ENCODE measurements around the gene TMEM132A. TPM values are rescaled to one million over a fixed set of nuclear protein-coding genes. Genes with fewer than 3 reads are reported as not detected.

TMEM132A gene
- total RNA-seq, 1 donor from 2014 or later, result 6.3 TPM

DNA sequence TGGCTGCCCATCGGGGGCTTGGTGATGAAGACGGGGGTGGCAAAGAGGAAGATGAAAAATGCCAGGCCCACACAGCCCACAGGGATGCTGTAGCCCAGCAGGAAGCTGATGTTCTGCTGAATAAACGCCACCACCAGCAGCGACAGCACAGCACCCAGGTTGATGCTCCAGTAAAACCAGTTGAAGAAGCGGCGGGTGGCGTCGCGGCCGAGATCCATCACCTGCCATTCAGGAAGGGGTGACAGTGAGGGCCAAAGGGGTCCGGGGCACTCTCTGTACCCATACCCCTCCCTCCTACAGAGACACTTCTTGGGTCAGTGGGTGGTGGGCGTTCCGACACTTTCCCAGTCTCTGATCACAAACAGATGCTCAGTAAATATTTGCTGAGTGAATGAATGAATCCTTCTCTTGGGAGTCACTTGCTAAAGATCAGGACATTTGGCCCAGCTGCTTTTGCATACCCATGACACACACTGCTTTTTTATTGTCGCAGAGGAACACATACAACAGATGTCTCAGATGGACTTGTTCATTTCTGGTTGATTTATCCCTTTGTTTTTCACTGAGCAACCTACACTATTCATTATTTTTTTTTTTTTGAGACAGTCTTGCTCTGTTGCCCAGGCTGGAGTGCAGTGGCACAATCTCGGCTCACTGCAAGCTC, 22.5 kb downstream of the TMEM132A start:
- no peak for ATAC-seq

DNA sequence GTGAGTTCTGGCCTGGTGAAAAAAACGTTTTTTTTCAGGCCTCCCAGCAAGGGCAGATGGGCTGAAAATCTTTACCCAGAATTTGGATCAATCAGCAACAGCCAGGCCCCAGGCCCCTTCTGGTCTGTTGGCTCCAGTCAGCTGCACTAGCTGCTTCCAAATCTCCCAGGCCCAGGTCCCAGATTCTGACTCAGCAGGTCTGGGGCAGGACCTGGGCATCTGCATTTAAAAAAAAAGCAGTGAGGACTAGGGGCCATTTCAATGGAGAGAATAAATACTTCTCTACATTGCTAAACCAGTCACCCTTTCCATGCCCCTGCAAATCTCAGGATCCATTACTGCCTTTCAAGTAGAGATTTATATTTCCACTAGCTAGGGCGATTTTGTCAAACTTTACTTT, 23.4 kb downstream of the TMEM132A start:
- DNase-seq (ENCODE audit: missing footprints) (no peak), ATAC-seq (no peak)
- intact Hi-C loops (cut with DNase I), result no loop called here

More for the DNA sequence above, 22.5 kb downstream of the TMEM132A start:
- intact Hi-C loops (cut with DNase I), result no loop called here
- no peak for DNase-seq (ENCODE audit: missing footprints)

DNA sequence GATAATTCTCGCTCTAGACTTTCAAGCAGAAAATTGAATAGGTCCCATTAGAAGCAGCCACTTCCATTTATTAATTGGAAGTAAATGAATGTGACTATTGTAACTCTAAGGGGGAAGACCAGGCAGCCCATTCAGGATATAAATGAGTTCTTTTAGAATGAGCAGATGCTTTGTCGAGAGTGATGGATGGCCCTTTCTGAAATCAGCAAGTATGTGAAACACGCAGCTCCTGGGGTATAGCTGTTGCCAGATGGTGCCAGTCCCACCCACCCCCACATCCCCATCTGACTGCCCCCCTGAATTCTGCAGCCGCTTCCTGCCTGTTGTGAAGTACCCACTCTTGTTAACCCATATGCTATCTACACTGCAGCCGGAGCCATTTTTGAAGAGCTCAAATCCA, 24.0 kb downstream of the TMEM132A start:
- intact Hi-C loops (cut with DNase I), result no loop called here
- no peak for DNase-seq (ENCODE audit: missing footprints)
- ATAC-seq, result no peak

DNA sequence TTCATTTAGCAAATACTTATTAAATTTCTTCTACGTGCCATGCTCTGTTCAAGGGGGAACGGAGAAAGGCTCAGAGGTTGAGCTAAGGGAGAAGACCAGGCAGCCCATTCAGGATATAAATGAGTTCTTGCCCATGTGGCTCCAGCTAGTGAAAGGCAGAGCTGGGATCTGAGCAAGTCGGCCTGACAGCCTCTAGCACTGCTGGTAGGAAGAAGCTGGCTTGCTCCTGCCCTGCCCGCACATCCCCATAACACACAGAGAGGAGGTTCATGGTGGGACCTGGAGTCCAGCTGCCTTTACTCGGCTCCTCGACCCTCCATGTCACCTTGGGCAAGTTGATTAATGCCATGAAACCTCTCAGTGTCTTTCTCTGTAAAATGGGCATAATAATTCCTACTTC, 25.8 kb downstream of the TMEM132A start:
- no peak for DNase-seq (ENCODE audit: missing footprints)
- intact Hi-C loops (cut with DNase I), result loop anchor here (5.0 kb wide), 1 partner anchor 33 kb away; no protein-coding TSS in a partner anchor
- no peak for ATAC-seq

DNA sequence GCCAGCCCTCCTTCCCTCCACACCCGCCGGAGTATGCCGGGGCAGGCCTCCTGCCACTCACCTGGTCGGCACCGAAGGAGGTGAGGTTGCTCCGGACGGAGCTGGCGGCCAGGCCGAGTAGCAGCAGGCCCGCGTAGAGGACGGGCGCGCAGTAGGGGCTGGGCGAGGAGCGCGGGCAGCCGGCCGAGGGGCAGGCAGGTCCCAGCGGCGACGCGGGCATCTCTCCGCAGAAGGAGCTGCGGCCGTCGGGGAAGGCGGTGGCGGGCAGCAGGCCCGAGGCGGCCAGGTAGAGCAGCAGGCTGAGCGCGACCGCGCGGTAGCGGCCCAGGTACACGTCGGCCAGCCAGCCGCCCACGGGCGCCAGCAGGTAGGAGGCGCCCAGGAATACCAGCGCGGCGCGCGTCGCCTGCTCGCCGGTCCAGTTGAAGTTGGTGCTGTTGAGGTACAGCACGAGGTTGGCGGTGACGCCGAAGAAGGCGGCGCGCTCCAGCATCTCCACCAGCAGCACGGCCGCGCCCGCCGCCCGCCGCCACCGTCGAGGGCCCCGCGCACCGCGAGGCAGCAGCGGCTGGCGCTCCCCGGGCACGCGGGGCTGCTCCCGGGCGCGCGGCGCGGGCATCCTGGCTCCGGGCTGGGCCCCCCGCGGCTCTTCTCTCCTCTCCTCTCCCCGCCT, 26.8 kb downstream of the TMEM132A start:
- DNase-seq (ENCODE audit: missing footprints) (no peak), ATAC-seq (peak; percentile 3)
- intact Hi-C loops (cut with DNase I), result loop anchor here (5.0 kb wide), 1 partner anchor 34 kb away; no protein-coding TSS in a partner anchor

DNA sequence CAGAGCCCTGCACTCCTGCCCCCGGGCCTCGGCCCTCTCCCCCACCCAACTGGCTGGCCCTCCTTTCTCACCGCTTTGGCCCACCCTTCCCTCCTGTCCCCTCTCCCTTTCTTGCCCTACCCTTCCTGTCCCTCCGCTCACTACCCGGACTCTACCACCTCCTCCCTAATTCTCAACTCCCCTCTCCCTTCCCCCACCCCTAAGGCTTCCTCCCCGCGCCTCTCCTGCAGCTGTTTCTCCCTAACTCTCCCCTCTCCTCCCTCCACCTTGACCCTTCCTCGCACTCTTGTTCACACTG, 27.3 kb downstream of the TMEM132A start:
- ATAC-seq (peak; percentile 18), DNase-seq (ENCODE audit: missing footprints) (no peak)
- intact Hi-C loops (cut with DNase I), result loop anchor here (5.0 kb wide), 1 partner anchor 34 kb away; no protein-coding TSS in a partner anchor

DNA sequence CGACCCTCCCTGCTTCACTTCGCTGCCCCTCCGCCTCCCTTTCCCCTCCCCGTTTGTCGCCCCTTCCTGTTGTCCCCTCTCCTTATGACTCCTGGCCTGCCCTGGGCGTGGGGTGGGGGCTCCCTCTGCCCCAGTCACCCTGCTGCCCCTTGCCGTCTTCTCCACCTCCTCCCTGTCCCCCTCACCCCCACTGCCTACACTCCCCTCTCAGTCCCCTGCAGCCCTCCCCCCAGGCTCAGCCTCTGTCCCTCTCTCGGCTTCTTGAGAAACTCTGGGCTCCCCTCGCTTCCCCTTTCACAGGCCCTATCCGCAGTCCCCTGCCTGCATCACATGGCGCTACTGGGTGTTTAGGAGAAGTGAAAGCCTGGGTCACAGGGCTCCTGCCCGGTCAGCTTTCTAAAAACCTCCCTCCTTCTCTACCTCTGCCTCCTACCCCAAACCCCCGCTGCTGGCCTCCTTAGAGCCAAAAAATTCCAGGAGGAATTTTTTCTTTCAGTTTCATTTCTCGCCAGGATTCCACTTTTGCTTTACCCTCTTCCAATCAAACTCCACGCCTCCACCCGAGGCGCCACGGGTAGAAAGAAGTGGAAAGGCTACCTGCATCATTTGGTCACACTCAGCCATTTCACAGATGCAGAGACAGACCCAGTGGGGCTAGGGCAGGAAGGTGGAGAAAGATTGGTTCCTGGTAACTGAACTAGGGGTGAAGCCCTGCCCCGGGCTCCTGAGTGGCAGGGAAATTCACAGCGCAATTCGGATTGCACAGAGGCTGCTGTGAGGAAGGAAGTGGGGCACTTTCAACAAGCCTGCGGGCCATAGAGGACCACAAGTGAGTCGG, 27.9 kb downstream of the TMEM132A start, which contains the start of gene SLC15A3:
SLC15A3 (minus strand) TSS at position 273 of the 838 bp plus-strand sequence. CDS start 625 bp downstream, outside the sequence.
- intact Hi-C loops (cut with DNase I), result loop anchor here (5.0 kb wide), 1 partner anchor 35 kb away; no protein-coding TSS in a partner anchor
- DNase-seq (ENCODE audit: missing footprints), result peak; percentile 94
- ATAC-seq, result peak; percentile 82

DNA sequence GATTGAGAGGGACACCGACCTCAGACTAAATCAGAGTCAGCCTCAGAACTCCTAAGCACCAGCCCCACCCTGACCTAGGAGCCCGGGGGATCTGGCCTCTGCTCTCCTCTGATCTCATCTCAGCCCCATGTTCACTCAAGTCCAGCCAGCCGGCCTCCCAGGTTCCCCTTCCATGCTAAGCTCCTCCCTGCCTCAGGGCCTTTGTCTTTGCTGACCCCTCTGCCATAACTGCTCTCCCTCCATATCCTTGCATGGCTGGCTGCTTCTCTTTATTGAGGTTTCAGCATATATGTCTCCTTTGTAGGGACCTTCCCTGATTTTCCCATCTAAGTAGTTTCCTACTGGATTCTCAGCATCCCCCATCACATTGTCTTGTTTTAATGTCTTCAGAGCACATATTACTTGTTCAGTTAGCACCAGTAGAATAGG, 28.5 kb downstream of the TMEM132A start:
- DNase-seq (ENCODE audit: missing footprints) (no peak), ATAC-seq (peak; percentile 27)
- intact Hi-C loops (cut with DNase I), result loop anchor here (5.0 kb wide), 1 partner anchor 35 kb away; no protein-coding TSS in a partner anchor

DNA sequence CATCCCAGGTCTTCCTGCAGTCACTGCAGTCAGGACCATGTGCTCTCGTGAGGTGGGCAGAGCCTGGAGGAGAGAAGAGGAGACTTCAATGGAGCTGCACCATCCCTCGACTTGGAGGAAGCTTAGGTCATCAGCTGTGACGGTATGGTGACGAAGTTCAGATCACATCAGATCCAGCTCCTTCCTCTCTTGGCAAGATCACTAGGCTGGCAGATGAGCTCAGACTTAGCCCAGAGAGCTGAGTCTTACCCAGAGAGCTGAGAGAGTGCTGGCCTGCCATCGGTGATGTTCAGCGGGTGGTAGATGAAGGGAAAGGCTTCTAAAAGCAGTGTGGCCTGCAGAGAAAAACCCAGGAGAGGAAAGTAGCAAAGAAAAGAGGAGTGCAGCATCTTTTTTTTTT, 29.5 kb downstream of the TMEM132A start:
- intact Hi-C loops (cut with DNase I), result loop anchor here (5.0 kb wide), 1 partner anchor 36 kb away; no protein-coding TSS in a partner anchor
- ATAC-seq (no peak), DNase-seq (ENCODE audit: missing footprints) (no peak)

DNA sequence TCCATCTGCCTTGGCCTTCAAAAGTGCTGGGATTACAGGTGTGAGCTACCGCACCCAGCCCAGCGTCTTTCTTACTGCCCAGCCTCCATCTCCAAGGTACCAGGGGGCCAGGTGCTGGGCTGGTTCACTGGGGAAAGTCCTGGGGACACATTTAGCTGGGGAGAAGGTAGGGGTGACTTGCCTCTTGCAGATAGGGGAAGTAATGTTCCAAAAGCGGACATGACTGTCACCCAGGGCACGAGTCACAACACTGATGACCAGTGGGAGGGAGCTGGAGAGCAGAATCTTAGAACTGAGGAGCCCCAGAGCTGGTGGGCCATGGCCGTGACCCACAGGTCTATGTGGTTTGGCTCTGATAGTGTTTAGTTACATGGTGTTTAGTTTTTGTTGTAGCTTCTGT, 30.2 kb downstream of the TMEM132A start:
- no peak for DNase-seq (ENCODE audit: missing footprints)
- intact Hi-C loops (cut with DNase I), result loop anchor here (5.0 kb wide), 1 partner anchor 37 kb away; no protein-coding TSS in a partner anchor
- no peak for ATAC-seq

DNA sequence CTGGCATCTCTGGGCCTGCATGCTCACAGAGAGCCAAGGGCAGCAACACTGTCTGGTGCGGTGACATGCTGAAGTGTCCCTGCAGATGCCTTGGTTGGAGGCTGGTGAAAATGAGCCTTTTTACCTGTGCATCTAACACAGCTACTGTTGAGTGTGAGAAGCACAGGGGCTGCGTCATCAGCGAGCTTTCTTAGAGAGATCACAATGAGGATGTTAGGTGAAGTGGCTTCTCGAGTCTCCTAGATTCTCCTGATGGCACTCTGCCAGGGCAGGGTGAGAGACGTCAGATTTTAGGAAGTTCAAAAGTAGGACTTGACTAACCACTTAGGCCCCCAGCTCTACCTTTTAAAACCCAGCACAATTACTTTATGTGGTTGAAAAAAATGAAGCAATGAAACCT, 31.3 kb downstream of the TMEM132A start:
- DNase-seq (ENCODE audit: missing footprints) (no peak), ATAC-seq (no peak)
- intact Hi-C loops (cut with DNase I), result no loop called here

DNA sequence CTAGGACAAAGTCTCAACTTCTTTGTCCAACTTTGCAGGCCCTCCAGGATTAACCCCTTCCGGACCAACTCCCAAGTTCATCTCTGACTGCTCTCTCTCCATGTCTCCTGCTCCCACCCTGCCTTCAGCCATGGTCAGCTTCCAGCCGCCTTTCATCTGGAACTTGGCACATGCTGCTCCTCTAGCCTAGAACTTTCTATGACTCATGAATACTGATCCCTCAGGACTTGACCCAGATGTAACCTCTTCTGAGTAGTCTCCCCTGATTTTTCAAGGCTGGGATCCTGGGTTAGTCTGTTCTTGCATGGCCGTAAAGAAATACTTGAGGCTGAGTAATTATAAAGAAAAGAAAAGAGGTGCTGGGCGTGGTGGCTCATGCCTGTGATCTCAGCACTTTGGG, 32.9 kb downstream of the TMEM132A start:
- no peak for DNase-seq (ENCODE audit: missing footprints)
- intact Hi-C loops (cut with DNase I), result no loop called here
- no peak for ATAC-seq

DNA sequence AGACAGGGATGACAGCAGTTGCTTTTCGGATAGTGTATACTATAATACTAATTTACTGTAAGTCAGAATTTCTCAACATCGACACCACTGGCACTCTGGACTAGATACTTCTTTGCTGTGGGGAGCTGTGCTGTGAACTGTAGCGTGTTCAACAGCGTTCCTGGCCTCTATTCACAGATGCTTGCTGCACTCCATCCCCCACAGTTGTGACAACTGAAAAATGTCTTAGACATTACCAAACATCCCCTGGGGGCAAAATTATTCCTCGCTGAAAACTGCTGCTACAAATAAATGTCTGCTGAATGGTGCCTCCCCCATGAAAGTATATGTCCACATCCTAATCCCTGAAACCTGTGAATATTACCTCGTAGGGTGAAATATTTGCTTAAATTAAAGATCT, 35.2 kb downstream of the TMEM132A start:
- DNase-seq (ENCODE audit: missing footprints) (no peak), ATAC-seq (no peak)
- intact Hi-C loops (cut with DNase I), result no loop called here

DNA sequence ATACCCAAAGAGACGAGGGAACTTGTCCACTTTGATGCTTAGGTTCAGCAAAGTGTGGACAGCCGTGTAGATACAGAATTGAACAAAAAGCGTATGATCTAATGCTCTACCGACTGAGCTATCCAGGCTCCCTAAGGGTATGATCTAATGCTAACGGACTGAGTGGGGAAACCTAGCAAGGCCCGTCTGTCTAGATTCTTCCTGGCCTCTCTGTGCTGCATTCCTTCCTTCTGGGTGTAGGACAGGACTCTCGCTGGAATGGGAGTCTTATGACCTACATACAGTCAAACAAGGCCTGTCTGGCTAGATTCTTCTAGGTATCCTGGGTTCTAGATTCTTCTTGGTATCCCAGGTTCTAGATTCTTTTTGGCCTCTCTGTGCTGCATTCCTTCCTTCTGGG, 36.1 kb downstream of the TMEM132A start:
- ATAC-seq (no peak), DNase-seq (ENCODE audit: missing footprints) (no peak)
- intact Hi-C loops (cut with DNase I), result no loop called here

DNA sequence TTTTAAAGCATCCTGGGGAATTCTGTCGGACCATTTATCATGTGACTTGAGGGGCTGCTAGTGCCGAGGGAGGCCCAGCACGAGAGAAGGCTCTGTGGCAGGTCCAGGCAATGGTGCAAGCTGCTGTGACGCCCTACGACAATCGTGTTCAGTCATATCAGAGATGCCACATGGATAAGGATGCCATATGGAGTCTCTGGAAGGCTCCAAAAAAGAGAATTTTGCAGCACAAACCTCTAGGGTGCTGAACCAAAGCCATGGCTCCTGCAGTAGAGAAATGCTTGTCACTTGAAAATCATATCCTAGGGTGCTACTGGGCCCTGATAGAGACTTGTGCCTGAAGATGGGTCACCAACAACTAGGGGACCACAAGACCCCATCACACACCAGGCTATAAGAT, 40.5 kb downstream of the TMEM132A start:
- intact Hi-C loops (cut with DNase I), result no loop called here
- ATAC-seq, result no peak
- no peak for DNase-seq (ENCODE audit: missing footprints)

DNA sequence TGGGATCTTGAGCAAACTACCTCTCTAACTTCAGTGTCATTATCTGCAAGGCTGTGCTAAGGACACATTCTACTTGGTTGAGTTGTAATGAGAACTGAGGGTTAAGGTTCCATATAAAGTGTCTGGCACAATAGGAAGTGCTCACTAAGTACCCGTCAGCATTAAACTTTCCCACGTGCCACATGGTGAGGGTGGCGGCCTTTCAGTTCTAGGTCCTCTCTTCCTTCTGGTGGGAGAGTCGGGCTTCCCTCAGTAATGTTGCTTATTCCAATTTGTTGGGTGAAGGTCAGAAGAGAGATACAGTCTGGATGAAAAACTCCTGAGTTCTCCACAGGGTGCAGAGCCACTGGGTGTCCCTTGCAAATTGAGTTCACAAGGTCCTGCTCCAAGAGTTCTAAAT, 42.6 kb downstream of the TMEM132A start:
- ATAC-seq (no peak), DNase-seq (ENCODE audit: missing footprints) (no peak)
- intact Hi-C loops (cut with DNase I), result no loop called here

DNA sequence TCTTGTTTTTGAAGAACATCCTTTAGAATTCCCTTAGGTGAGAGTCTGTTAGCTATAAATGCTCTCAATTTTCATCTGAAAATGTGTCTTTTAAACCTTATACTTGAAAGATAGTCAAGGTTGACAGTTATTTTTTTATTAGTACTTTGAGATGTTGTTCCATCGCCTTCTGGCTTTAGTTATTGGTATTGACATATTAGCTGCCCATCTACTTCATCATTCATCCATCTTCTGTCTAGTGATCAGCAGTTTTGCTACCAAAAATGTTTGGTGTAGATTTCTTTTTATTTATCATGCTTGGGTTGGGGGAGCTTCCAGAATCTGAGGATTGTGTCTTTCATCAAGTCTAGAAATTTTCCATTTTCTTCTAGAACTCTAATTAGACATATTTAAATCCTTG, 44.0 kb downstream of the TMEM132A start:
- intact Hi-C loops (cut with DNase I), result no loop called here
- ATAC-seq, result no peak
- no peak for DNase-seq (ENCODE audit: missing footprints)

DNA sequence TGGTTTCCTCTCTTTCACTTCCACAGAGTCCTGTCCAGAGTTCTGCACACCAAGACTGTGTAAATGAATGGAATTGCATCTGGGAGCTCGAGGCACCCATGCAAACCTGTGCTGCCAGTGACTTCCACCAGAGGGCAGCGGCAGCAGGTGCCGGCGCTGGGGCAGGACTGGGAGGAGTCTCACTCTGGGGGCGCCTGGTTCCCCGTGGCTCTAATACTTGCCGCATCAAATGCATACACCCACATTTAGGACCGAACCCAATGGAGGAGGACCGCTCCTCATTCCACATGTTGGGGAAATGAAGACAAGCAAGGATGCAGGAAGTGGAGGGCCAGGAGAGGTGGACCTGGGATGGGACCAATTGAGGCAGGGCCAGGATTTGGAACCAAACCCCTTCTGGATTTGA, 46.1 kb downstream of the TMEM132A start:
- intact Hi-C loops (cut with DNase I), result loop anchor here (2.0 kb wide), 2 partner anchors 160 to 216 kb away; no protein-coding TSS in a partner anchor
- ATAC-seq, result peak; percentile 46
- peak; percentile 86 for DNase-seq (ENCODE audit: missing footprints)

DNA sequence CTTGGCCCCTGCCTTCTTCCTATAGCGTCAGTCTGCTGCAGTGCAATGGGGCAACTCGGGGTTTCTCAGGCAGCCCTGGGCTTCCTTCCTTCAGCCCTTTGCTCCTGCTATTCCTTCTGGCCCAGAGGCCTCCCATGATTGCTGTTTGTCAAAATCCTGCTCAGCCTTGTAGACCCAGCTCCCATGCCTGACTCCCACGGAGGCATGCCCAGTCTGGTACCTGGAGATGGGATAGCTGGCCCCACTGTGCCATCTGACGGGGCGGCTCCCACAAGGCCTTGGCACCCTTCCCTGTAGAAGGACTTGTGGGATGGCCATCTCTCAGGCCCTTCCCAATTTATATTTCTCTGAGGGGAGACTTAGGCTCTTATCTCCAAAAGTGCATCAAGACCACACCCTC, 46.6 kb downstream of the TMEM132A start:
- intact Hi-C loops (cut with DNase I), result loop anchor here (2.0 kb wide), 2 partner anchors 160 to 216 kb away; no protein-coding TSS in a partner anchor

More for the DNA sequence above, 46.6 kb downstream of the TMEM132A start:
- ATAC-seq (no peak), DNase-seq (ENCODE audit: missing footprints) (no peak)
